Cardiac muscle cell (in vitro differentiated cells and primary cell): ENCODE data around the gene ATP11C. TPM values are rescaled to one million over a fixed set of nuclear protein-coding genes. Genes with fewer than 3 reads are reported as not detected.
"Not testable (repeated sequence)": the region's sequence is repeated elsewhere in the genome, so short reads cannot be mapped to it uniquely, and the experiment has no call there.

Source experiments
- DNase-seq, 2 donors: peaks; one replicate each; pipeline versions ENCODE4 v3.0.0 to v3.0.0-alpha.2; 2010 to 2017; ENCODE audit warnings: low read depth in 1 of 2, low spot score in 1 of 2
- H3K27ac ChIP-seq: fragments of 200-600 bp; sonication (generic); 2 replicates; pipeline ENCODE4 v1.5.1; 2016
- H3K27me3 ChIP-seq: fragments of 200-600 bp; sonication (generic); 2 replicates; pipeline ENCODE4 v1.6.0; 2016; ENCODE audit warnings: control low read depth
- H3K36me3 ChIP-seq: fragments of 200-600 bp; sonication (generic); 2 replicates; pipeline ENCODE4 v1.5.1; 2016; ENCODE audit warnings: control low read depth
- H3K4me1 ChIP-seq: fragments of 200-600 bp; sonication (generic); 2 replicates; pipeline ENCODE4 v1.8.1; 2017; ENCODE audit warnings: low read depth, mild to moderate bottlenecking, mixed run types
- H3K4me3 ChIP-seq: fragments of 200-600 bp; sonication (generic); 2 replicates; pipeline ENCODE4 v1.5.1; 2016; ENCODE audit warnings: mild to moderate bottlenecking
- H3K9me3 ChIP-seq: fragments of 200-600 bp; sonication (generic); 2 replicates; pipeline ENCODE4 v1.5.1; 2017; ENCODE audit warnings: low read depth, mild to moderate bottlenecking, control low read depth
- CTCF ChIP-seq: IDR thresholded peaks from 2 replicates; pipeline ENCODE4 v1.5.1; 2012; ENCODE audit warnings: low read depth, mild to moderate bottlenecking, low read length
- polyA plus RNA-seq: library from polyadenylated mRNA; unstranded; fragments of >200 nt; fragmentation: Nextera tagmentation; extraction: Ambion mirVana; gene quantifications from 2 replicates; pipeline ENCODE4 v1.2.1, GENCODE V29; 2016
- total RNA-seq: library from RNA; depleted of rRNA; stranded (reverse); fragments of >200 nt; gene quantifications from 2 replicates; pipeline ENCODE4 v1.2.3, GENCODE V29; 2016

ATP11C gene
- total and polyA plus RNA-seq, 2 experiments from 2014 or later, result 7.4 to 17.1 TPM

GRCh38 chrX:139691843-139692505, 240.9 kb downstream of the ATP11C start:
- no peak for TF ChIP-seq CTCF
- no peaks in the 10 kb centered on the region for H3K9me3 ChIP-seq
- peak overlapping the region; percentile 32 for H3K4me3 ChIP-seq
- no peaks in the 10 kb centered on the region for H3K36me3 ChIP-seq
- no peak overlapping the region for H3K27ac ChIP-seq
- peak; percentile 2 to 10 for DNase-seq
- peaks cover 51% of the 10 kb centered on the region for H3K27me3 ChIP-seq
- H3K4me1 ChIP-seq, result no peaks in the 10 kb centered on the region

- peak overlapping the region; percentile 32 for H3K4me3 ChIP-seq
- H3K27ac ChIP-seq, result no peak overlapping the region
- no peaks in the 10 kb centered on the region for H3K9me3 ChIP-seq
- H3K36me3 ChIP-seq, result no peaks in the 10 kb centered on the region
- H3K27me3 ChIP-seq, result peaks cover 51% of the 10 kb centered on the region
- H3K4me1 ChIP-seq, result no peaks in the 10 kb centered on the region
- peak; percentile 15 to 19 for DNase-seq
- TF ChIP-seq CTCF, result no peak
Observed at GRCh38 chrX:139691493-139691842, 241.4 kb downstream of the ATP11C start.

GRCh38 chrX:139685175-139685574, 247.7 kb downstream of the ATP11C start:
- not testable (repeated sequence) for H3K36me3 ChIP-seq, H3K4me3 ChIP-seq, H3K9me3 ChIP-seq, H3K4me1 ChIP-seq, DNase-seq, H3K27ac ChIP-seq
- H3K27me3 ChIP-seq, result peaks cover 12% of the 10 kb centered on the region

GRCh38 chrX:139680356-139680755, 252.5 kb downstream of the ATP11C start:
- no peak for TF ChIP-seq CTCF
- DNase-seq, result no peak
- Histone ChIP-seq H3K36me3 (no peaks in the 10 kb centered on the region), H3K4me1 (no peaks in the 10 kb centered on the region), H3K27ac (no peak overlapping the region), H3K4me3 (no peak overlapping the region), H3K9me3 (no peaks in the 10 kb centered on the region), H3K27me3 (no peaks in the 10 kb centered on the region)

Other genes starting within 250 kb of the ATP11C start
- gene MCF2, start 224.9 kb downstream of the ATP11C start, total RNA-seq, result 0.14 and 0.18 TPM in 2 replicates
- gene MCF2, start 224.9 kb downstream of the ATP11C start, polyA plus RNA-seq, result 0.15 TPM in 1 of 2 replicates, not detected in the other
- not detected in 2 replicates for gene CXorf66, start 32.5 kb upstream of the ATP11C start, total RNA-seq
- gene CXorf66, start 32.5 kb upstream of the ATP11C start, polyA plus RNA-seq, result not detected in 2 replicates